ENCODE data around the gene IFNA5. TPM values are rescaled to one million over a fixed set of nuclear protein-coding genes. Genes with fewer than 3 reads are reported as not detected.

Gene IFNA5
- total RNA-seq, 4 donors from 2014 or later = not detected

DNA sequence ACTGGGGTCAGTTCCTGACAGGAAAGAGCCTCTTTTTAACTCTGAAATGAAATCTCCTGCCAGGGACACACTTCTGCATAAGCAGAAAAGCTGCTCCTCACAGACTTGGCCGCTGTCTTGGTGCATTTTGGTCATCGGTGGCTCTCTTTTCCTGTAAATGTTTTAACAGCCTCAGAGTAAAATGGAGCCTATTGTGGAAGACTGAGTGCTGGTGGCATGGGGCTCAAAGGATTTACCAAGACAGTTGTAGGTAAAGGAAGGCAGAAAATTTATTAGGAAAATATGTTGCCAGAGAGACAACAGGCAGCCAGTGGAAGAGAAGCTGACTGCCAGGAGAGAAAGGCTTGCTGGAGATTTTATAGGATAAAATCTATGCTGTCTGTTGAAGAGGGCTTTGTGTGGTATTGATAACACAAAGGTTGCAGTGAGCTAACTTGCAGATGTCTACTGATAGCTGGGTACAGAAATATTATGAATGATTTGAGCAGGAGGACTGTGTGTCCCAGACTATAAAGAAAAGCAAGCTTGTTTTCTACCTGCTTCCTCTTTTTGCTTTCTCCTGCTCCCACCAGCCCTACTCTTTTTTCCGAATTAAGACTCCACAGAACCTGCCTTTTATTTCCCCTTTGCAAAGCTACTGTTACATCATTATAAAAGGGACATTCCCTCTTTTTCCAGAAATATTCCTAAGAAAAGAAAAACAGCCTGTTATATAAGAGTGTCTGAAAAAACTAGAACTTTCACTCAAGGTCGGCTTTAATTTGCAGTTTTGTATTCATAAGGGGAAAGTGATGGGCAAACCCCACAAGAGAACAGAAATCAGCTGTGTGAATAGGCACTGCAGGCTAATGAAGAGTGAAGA is 37.4 kb downstream of the IFNA5 start:
- Histone ChIP-seq H3K27me3 (no peaks in the 10 kb centered on the region), H3K36me3 (no peaks in the 10 kb centered on the region), H3K4me3 (no peak overlapping the region), H3K27ac (replicated peaks in 1 of 4) (no peak overlapping the region), H3K9me3 (peaks cover 0 to 4% (median 0%) of the 10 kb centered on the region in 4 donors), H3K4me1 (peaks cover 0 to 16% (median 0%) of the 10 kb centered on the region in 4 donors)
- intact Hi-C loops (cut with DNase I) = no loop called here
- 40% methylated on average over 4 of the region's 4 CpGs for WGBS
- DNase-seq (ENCODE audit: extremely low spot score) = no peak
- TF ChIP-seq POLR2A (IDR thresholded peaks at IDR 0.05; ENCODE audit: low read depth) (no peak), POLR2AphosphoS5 (IDR thresholded peaks at IDR 0.05) (no peak), EP300 (IDR thresholded peaks at IDR 0.05) (no peak)
- TF ChIP-seq, protein P1, sequence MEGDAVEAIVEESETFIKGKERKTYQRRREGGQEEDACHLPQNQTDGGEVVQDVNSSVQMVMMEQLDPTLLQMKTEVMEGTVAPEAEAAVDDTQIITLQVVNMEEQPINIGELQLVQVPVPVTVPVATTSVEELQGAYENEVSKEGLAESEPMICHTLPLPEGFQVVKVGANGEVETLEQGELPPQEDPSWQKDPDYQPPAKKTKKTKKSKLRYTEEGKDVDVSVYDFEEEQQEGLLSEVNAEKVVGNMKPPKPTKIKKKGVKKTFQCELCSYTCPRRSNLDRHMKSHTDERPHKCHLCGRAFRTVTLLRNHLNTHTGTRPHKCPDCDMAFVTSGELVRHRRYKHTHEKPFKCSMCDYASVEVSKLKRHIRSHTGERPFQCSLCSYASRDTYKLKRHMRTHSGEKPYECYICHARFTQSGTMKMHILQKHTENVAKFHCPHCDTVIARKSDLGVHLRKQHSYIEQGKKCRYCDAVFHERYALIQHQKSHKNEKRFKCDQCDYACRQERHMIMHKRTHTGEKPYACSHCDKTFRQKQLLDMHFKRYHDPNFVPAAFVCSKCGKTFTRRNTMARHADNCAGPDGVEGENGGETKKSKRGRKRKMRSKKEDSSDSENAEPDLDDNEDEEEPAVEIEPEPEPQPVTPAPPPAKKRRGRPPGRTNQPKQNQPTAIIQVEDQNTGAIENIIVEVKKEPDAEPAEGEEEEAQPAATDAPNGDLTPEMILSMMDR (IDR thresholded peaks at IDR 0.05) = no peak

GRCh38 chr9:21266733-21267484 is 38.2 kb downstream of the IFNA5 start:
- Histone ChIP-seq H3K27ac (replicated peaks in 1 of 4) (no peak overlapping the region), H3K36me3 (no peaks in the 10 kb centered on the region), H3K9me3 (no peaks in the 10 kb centered on the region), H3K4me1 (peaks cover 0 to 16% (median 0%) of the 10 kb centered on the region in 4 donors), H3K4me3 (no peak overlapping the region), H3K27me3 (no peaks in the 10 kb centered on the region)
- DNase-seq (ENCODE audit: extremely low spot score) = no peak
- TF ChIP-seq POLR2A (IDR thresholded peaks at IDR 0.05; ENCODE audit: low read depth) = no peak
- no peak for TF ChIP-seq EP300 (IDR thresholded peaks at IDR 0.05)
- TF ChIP-seq, protein P1 (IDR thresholded peaks at IDR 0.05) = no peak
- no peak for TF ChIP-seq POLR2AphosphoS5 (IDR thresholded peaks at IDR 0.05)
- WGBS = 35% methylated on average over 3 of the region's 3 CpGs
- intact Hi-C loops (cut with DNase I) = no loop called here

GRCh38 chr9:21265421-21266189 is 39.5 kb downstream of the IFNA5 start:
- H3K9me3 ChIP-seq = no peaks in the 10 kb centered on the region
- 29% methylated on average over 1 of the region's 1 CpG for WGBS

DNA sequence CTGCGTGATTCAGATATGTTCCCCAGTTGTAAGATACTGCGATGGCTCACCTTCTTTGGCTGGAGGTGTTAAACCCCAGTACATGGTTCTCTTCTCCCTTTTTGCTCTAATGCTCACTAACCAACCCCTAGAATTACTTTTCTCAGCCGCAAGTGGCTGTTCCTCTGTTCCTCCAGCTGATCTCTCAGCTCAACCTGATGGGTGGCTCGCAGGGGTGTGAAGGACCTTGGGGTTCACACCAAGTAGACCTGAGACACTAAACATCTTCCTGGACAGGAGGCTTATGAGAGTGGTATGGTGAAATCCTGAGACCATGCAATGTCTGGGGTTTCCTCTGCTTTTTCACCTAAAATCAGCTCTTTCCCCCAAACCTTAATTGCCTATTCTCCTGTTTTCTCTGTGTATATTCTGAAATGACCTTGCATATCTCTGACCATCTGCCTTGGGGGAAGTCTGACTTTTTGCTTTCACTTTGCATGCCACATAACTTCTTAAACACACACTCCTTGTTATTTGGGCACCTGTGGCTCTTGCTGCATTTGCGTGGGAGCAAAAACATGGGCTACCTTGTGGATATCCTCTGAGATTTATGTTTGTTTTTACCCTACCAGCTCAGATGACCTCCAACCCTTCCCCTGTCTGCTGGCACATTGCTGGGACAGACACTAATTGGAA is 49.4 kb downstream of the IFNA5 start:
- peaks cover 0 to 6% (median 0%) of the 10 kb centered on the region in 4 donors for H3K27me3 ChIP-seq
- intact Hi-C loops (cut with DNase I) = no loop called here
- no peak overlapping the region for H3K27ac ChIP-seq (replicated peaks in 1 of 4)
- no peak for DNase-seq (ENCODE audit: extremely low spot score)
- H3K4me1 ChIP-seq = peaks cover 0 to 7% (median 5%) of the 10 kb centered on the region in 4 donors
- no peaks in the 10 kb centered on the region for H3K36me3 ChIP-seq
- no peaks in the 10 kb centered on the region for H3K9me3 ChIP-seq
- WGBS = 67% methylated on average over 5 of the region's 5 CpGs
- no peak overlapping the region for H3K4me3 ChIP-seq
- TF ChIP-seq EP300 (IDR thresholded peaks at IDR 0.05) (no peak), POLR2A (IDR thresholded peaks at IDR 0.05; ENCODE audit: low read depth) (no peak), POLR2AphosphoS5 (IDR thresholded peaks at IDR 0.05) (no peak)
- TF ChIP-seq, protein P1 (IDR thresholded peaks at IDR 0.05) = no peak

More at GRCh38 chr9:21265421-21266189, 39.5 kb downstream of the IFNA5 start:
- peaks cover 0 to 16% (median 0%) of the 10 kb centered on the region in 4 donors for H3K4me1 ChIP-seq
- intact Hi-C loops (cut with DNase I) = no loop called here
- H3K27me3 ChIP-seq = no peaks in the 10 kb centered on the region
- H3K27ac ChIP-seq (replicated peaks in 1 of 4) = no peak overlapping the region
- H3K36me3 ChIP-seq = no peaks in the 10 kb centered on the region
- TF ChIP-seq POLR2AphosphoS5 (IDR thresholded peaks at IDR 0.05) (no peak), EP300 (IDR thresholded peaks at IDR 0.05) (no peak), POLR2A (IDR thresholded peaks at IDR 0.05; ENCODE audit: low read depth) (no peak)
- TF ChIP-seq, protein P1 (IDR thresholded peaks at IDR 0.05) = no peak
- DNase-seq (ENCODE audit: extremely low spot score) = no peak
- H3K4me3 ChIP-seq = no peak overlapping the region
